CD4-positive, alpha-beta T cell treated with Interleukin-17A for 4 hours (primary cell): Measurements from ENCODE around the gene PTPN20.

Experiments used
- DNase-seq: peaks from one replicate; pipeline ENCODE4 v3.0.0-alpha.2; 2020; ENCODE audit warnings: mixed read lengths

The PTPN20 gene

DNA sequence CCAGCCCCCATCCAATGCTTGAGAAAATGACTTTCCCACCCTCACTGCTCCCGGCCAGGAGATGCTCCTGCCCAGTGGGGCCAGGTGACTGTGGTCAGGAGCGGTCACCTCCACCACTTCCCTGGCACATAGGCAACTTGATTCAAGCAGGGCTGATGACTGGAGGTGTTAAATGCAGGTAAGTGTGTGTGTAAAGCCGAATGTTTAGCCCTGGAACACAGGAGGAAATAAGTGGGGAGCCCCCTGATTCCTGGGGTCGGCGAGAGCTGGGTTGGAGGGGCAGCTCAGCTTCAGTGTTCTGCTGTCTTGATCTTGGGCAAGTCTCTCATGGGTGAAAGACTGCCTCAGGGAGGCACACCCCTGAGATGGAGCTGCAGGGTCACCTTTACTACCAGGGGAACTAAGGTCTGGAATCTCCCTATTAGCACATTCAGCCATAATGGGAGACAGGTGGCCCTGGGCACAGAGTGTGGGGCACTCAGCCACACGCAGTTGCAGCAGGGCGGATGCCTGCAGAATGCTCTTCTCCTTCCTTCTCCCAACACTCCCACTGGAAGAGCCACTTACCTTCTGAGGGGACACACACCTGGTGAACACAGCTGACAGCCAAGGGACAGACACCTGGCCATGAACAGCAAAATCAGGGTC is 124.1 kb downstream of the PTPN20 start:
- no peak for DNase-seq

DNA sequence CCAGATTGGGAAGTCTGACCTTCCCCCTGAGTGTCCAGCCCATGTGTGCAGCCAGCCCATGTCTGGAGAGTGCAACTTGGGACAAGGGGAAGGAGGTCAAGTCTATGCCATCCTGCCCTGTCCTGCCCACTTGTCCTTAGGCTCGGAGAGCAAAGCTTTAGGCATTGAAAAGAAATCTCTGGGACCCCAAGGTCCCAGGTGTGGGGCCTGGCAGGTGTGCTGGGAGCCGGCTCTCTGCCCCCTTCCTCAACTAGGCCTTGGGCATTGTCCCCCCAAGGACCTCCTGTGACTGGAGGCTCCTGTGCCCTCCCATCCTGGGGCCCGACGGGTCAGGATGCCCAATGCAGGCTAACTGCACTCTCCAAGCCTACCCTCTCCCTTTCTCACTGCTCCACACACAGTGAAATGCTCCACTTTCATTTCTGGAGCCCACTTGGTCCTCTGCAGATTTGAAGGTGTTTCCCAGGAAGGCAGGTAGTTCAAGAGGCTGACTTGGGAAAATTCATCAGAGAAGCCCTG is 124.7 kb downstream of the PTPN20 start:
- no peak for DNase-seq

- DNase-seq, result no peak
Observed at GRCh38 chr10:47036771-47037170, 125.5 kb downstream of the PTPN20 start.

- DNase-seq, result no peak
Observed at GRCh38 chr10:47037654-47038425, 126.6 kb downstream of the PTPN20 start.

GRCh38 chr10:47038881-47039561 is 127.8 kb downstream of the PTPN20 start:
- DNase-seq, result no peak

DNA sequence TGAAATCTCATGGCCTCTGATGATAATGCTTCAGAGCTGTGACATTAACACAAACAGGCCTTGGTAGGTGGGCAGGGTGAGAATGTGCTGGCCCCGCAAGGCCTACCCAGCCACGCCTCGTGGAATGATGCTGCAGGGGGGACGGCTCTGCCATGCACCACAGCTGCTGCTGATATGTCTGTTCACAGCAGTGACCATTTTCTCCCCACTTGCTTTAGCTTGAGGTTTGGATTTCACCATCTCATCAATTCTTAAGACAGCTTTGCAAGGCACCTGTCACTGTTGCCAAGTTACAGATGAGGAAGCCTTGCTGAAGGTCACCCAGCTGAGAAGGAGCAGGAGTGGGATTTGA is 128.3 kb downstream of the PTPN20 start:
- no peak for DNase-seq

- DNase-seq, result no peak
Observed at GRCh38 chr10:47040041-47040491, 128.8 kb downstream of the PTPN20 start.

GRCh38 chr10:47040681-47041080 is 129.5 kb downstream of the PTPN20 start:
- DNase-seq, result no peak

DNA sequence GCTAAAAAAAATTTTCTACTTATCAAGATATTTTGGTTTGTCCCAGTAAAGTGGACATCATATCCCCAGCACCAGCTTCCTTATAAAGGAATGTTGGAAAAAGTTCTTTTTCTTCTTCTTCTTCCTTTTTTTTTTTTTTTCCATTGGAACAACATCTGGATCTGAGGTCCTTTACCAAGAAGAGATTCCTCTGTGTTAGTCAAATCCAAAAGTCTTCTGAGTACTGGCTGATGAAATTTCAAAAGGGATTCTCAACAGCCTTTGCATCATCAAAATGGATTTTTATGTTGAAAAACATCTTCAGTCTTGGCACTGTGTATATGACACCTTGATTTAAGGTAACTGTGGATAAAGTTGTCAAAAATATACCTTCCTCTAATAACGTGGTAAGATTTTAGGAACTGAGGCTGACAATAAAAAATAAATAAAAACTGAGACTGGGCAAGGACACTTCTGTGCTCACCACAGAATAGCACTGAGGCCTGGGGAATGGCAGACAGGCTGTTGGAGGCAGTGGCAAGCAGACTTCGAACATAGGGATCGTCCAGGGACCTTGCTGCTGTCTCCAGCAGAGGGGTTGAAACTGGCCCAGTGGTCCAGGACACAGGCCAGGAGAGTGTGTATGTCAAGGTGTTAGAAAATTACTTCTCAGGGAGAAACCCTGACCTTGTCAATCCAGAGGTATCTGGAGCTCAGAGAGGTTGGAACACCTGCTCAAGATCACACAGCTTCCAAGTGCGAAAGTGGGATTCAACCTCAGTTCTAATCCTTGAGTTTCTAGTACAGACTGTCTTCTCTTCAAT is 130.4 kb downstream of the PTPN20 start:
- DNase-seq, result no peak

DNA sequence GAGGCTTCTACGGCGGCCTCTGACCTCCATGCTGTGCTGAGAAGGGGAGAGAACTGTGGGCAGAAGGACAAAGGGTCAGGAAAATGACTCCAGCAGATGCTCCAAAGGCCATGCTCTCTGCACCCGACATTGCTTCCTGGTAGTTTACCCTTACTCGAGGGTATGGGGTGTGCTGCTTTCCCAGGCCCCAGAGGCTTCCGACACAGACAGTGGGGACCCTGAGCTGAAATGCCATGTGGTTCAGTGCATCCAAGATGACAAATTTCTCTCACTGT is 130.9 kb downstream of the PTPN20 start:
- no peak for DNase-seq

DNA sequence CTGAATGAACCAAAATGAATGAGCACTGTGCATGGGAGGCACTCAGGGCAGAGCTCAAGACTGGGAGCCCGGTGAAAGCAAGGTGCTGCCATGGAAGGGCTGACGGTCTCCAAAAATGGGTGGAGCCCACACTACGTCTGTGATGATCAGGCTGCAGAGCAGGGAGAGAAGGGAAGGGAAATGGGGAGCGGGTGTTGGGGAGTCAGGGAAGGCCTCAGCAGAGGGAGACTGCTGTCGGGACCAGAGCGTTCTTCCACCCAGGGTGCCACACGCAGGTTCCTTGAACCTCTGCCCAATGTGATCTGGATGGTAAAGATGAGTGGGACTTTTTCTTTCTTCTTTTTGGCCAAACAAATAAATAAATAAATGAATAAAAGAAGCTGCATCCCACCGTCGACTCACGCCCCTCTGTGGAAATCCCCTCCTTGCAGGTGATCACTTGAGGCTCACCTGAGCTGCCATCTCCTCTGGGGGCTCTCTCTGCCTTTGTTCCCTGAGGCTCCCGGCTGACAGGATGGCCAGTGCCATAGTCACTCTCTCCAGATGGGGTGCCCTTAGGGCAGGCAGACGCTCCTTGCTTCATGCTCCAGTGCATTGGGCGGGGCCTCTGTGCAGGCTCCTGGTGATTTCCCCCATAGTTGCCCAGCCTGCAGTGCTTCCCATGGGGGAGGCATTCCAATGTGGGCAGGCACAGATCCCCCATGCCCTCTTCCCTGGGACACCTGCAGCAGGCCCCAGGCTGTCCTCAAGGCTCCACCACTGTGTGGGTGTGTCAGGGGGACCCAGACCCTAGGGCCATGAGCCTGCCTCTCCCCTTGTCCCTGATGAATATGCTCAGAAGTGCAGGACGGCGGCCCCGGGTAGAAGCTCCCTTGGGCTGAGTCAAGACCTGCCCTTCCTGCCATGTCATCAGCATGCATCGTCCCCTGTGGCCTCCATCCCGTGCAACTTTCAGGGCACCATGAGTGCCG is 131.8 kb downstream of the PTPN20 start:
- DNase-seq, result no peak

DNA sequence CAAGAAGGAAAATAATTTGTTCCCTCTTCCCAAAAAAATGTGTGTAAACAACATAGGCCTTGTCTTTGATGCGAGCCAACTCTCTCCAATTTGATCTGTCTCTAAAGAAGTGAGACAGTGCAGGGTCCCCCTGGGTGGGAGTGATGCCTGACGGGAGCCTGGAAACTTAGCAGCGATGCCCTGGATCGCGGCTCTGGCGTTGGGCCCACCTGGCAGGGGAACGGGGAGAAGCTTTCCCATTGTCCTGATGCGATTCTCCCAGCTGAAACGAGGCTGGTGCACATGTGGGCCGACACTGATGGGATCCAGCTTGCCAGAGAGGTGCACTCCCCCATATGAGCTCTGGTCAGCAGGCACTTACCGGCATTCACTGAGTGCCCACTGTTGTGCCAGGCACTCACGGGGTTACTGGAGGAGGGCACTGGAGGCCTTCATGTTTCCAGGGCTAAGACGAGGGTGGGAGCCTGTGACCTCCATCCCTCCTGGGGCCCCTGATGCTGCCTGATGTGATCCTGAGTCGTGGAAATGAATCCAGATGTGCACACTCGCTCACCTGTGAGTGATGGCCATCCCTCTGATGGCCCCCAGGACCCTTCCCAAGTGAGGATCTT is 132.8 kb downstream of the PTPN20 start:
- no peak for DNase-seq

DNA sequence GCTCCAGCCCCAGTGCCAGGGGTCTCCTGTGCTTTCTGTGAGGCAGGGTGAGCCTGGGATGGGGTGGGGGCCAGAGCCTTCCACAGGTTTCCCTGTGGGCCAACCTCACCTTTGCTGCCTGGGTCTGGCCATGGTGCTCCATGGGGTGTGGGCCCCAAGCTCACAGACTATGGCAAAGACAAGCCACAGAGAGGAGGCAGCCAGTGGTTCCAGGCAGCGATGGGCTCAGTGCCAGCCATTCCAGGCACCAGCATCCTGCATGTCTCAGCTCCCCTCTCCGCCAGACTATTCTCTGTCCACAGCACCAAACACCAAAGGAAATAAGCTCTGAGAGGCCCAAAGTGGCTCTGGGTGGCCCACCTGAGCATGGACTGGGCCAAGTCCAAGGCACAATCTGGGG is 133.5 kb downstream of the PTPN20 start:
- DNase-seq, result no peak

- DNase-seq, result no peak
Observed at GRCh38 chr10:47045331-47045861, 134.2 kb downstream of the PTPN20 start.

- DNase-seq, result no peak
Observed at GRCh38 chr10:47046321-47047126, 135.3 kb downstream of the PTPN20 start.

DNA sequence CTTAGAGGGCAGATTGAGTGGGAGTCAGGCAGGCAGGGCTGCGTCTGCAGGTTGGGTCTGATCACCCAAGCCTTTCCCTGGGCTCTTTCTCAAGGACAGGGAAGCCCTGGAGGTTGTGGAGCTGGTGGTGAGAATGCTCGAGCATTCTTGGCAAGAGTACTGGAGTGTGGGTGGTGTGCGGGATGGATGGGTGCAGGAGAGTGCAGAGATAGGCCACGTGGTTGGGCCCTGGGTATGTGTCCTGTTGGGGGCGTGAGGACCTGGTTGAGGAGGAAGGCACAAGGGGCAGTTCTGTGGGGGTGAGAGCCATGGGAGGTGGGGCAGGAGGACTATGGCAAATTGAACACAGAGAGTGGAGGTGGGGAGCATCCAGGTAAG is 135.9 kb downstream of the PTPN20 start:
- DNase-seq, result no peak

DNA sequence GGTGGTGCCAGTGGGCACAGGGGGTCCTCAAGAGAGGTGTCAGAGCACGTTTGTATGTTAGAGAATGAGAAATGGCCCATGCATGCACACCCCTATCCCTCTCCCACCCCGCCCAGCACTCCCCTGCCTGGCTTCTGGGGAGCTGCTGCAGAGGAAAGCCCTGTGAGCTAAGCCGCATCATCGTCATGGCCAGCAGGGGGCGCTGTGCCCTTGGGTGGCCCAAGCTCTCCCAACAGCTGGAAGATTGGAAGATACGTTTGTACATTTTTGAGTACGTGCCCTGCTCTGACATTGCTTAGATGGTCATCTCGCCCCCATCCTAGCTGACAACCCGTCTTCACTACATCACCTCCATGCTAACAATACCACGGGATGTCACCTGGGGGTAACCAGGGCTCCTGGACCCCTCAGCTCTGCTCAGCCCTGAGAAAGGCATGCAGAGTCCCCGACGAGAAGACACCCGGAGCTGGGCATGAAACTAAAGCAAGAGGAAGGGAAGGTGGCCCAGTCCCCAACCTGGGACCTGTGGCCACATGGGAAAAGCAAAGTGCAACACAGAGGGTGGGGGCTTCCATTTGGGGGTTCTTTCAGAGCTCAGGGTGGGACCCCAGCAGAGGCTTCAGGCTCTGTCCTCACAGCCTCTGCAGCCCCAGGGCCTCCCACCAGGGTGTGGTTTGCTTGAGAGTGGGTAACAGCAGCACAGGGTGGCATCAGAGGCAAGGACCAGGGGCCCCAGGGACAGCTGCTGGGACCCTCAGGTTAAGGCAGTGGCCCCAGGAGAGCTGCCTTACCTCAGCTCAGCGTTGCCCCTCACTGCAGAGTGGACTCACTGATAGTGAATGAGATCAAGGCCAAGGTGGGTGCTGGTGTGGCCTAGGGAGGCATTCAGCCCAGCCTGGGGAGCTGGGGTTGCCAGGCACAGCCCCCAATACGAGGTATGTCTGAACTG is 136.6 kb downstream of the PTPN20 start:
- DNase-seq, result peak; percentile 88

- peak; percentile 32 for DNase-seq
Observed at GRCh38 chr10:47048526-47048905, 137.3 kb downstream of the PTPN20 start.
